ENCODE data around the gene CPLANE2.
A peak's percentile ranks its signal among the peaks of the same experiment; 100 is the strongest.
"Not testable (repeated sequence)": the region's sequence is repeated elsewhere in the genome, so short reads cannot be mapped to it uniquely, and the experiment has no call there.

CPLANE2 gene

DNA sequence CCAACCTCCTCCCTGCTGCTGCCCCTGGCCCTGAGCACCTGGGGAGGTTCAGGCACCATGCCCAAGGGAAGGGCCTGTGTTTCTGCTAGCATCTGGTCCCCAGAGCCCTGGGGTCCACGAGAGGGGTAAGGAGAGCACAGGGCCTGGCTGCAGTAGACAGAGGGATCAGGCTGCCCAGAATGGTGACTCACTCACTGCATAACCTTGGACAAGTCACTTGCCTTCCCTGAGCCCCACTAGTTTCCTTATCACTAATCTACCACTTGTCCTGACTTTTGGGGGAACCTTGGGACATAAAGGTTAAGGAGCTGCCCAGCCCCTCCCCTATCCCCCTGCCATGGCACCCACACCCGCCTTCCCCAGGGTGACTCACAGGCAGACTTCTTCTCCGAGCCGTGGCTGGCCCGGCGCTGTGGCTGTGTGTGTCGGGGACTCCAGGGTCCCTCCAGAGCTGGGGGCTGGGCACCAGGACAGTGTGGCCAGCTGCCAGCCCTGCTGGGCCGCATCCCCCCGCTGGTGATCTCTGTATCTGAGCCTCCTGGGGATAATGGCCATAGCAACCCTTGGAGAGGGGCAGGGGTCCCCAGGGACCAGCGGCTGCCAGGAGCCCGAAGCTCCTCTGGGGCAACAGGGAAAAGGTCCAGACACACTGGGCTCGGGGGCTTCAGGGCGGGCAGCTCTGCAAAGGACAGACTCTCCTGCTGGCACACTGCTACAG, 28.6 kb downstream of the CPLANE2 start:
- no peak for DNase-seq

GRCh38 chr1:16207318-16208269, 29.4 kb downstream of the CPLANE2 start:
- DNase-seq = no peak

DNA sequence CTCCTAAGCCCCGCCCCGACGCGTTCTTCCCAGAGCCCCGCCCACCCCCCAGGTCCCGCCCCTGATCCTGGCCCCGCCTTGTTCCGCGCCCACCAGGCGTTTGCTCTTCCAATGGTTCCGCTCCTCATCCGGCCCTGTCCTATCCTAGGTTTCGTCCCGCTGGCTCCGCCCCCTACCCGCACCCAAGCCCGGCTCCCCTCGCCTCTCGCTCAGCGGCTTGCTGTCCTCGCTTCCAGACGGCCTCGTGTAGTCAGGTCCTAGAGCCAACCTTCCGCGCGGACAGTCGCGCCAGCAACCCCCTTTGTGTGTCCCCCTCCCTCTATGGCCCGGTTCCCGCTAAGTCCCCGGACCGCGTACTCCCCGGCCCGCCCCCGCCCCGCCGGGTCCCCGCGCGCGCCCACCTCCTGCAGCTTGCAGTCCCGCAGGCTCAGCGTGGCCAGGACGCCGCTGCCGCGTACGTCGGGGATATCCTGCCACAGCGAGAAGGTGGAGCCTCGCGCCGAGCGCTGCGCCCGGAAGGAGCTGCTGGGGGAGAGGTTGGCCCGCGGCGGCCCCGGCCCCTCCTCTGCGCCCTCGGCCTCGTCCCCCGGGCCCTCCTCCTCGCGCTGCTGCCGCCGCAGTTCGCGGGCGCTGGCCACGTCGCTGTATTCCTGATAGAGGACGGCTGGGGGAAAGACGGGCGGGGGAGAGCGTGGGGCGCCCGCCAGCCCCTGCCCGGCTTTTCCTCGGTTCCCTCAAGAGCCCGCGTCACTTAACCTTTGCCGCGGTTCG, 30.3 kb downstream of the CPLANE2 start:
- DNase-seq = peak; percentile 89 to 93

GRCh38 chr1:16205891-16206546, 31.0 kb downstream of the CPLANE2 start:
- DNase-seq = no peak

DNA sequence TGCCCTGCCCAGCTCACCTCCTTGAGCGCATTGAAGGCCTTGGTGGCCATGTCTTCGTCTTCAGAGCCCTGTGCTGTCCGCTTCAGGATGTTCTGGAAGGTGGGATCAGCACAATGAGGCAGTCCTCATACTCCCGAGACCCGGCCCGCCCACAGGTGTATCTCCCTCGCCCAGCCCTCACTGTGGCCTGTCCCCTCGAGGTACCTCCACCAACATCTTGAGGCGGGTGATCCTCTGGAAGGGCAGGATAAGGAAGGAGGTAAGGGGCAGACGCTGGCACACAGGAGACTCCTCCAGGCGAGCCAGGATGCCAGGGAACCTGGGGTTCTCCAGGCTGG, 31.7 kb downstream of the CPLANE2 start:
- no peak for DNase-seq

DNA sequence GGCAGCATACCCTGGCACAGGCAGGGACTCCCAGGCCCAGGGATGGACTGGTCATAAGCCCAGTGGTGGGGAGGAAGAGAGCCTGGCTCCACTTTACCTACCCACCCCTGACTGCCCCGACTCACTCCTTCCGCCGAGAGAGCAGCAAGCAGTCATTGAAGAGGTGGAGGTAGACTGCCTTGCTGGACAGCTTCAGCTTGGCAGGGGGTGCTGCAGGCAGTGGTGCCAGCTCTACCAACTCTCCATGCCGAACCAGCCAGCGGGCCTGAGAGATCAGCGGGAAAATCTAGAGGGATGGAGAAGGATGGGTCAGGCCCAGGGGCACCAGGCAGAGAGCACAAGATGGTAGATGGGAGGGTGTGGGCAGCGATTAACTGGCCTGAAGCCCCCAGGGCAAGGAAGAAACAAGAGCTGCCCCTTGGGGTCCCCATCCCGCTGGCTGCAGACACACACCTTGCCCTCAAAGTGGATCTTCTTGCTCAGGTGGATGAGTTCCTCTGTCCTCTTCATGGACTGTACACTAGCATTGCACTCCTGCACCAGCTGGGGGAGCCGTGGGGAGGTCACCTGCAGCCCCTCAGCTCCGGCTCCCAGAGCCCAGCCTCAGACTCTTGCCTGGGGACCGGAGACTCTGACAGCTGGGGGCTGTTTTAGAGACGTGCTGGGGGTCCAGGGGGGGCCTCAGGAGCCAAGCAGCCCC, 32.2 kb downstream of the CPLANE2 start:
- DNase-seq = peak; percentile 13 to 42

GRCh38 chr1:16204216-16204615, 32.8 kb downstream of the CPLANE2 start:
- DNase-seq = no peak

DNA sequence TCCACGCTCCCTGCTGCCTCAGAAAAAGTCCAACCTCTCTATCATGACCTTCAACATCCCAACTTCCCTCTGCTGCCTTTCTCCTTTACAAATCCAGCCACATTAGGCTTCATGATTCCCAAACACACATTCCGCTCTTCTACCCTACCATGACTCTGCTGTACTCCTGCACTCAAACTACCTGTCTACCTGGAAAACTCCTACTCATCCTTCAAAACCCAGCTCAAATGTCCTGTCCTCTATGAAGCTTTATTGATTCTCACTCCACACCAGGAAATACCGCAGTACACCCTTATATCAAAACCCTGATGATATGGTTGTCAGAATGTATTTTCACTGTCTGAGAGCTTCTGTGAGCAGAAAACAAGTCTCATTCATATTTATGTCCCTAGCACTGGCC, 33.4 kb downstream of the CPLANE2 start:
- no peak for DNase-seq

DNA sequence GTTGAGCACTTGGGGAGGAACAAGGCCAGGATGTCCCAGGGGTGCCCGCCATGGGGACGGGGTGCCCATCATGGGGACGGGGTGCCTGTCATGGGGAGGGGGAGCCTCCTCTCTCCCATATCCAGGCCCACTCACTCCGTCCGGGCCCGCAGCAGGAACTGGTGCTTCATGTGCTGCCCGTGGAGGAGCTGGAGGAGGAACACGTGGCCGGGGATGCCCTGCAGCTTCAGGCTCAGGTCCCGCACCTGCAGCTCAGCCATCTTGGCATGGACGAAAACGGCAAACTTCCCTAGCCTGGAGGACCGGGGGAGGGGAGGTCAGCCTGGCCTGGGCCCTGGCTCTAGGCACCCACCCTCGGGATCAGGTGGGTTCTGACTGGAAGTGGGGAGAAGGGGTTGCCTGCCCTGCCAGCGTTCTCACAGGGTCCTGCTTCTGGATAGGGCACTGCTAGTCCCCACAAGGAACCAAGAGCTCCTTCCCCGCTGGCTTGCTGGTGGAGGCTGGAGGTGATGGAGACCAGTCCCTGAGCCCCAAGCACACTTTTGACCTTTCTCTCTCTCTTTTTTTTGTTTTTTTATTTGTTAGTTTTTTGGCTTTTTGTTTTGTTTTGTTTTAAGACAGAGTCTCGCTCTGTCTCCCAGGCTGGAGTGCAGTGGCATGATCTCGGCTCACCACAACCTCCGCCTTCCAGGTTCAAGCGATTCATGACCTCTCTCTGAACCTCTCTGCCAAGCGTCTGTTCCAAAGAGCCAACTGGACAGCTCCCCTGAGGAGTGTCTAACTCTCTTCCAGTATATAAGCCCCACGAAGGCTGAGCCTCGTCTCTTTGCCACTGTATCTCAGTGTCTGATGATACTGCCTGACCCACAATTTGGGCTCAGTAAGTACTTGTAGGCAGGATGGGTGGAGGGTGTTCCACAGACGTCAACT, 34.4 kb downstream of the CPLANE2 start:
- DNase-seq = no peak

DNA sequence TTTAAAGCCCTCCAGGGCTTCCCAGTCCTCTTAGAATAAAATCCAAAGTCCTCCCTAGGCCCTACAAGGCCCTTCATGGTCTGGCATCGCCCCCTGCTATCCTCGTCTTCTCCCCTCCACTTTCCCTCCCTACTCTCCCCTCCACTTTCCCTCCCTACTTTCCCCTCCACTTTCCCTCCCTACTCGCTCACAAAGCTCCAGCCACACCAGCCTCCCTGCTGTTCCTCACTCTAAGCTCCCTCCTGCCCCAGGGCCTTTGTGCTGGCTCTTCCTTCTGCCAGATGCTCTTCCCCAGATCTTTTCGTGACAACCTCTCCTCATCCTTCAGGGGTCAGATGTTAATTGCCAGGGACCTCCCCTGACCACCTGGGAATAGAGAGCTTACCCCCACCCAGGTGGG, 37.3 kb downstream of the CPLANE2 start:
- no peak for DNase-seq

DNA sequence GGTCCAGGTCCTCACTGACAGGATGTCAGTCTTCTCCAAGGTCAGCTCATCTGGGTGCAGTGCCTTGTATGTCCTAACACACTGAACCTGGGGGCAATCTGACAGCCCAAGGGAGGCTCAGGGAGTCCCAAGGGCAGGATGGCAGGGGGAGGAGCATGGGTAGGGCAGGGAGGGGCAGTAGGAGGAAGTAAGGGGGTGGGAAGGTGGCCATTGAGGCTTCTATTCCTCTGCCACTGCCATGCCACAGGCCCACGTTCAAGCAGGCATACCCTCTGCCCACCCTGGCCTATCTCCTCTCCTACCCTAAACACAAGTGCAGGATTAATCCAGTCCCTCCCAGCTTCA, 37.9 kb downstream of the CPLANE2 start:
- no peak for DNase-seq

GRCh38 chr1:16198444-16199156, 38.4 kb downstream of the CPLANE2 start:
- DNase-seq = no peak

GRCh38 chr1:16196874-16197273, 40.1 kb downstream of the CPLANE2 start:
- no peak for DNase-seq

DNA sequence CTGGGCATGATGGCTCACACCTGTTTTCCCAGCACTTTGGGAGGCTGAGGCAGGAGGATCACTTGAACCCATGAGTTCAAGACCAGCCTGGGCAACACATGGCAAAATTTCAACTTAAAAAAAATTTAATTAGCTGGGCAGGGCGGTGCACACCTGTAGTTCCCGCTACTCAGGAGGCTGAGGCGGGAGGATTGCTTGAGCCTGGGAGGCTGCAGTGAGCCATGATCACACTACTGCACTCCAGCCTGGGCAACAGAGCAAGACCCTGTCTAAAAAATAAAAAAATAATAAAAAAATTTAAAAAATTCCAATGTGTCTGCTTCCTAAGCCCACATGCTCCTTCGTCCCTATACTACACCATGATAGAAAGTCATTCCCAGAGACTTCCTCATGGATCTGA, 40.8 kb downstream of the CPLANE2 start:
- DNase-seq = not testable (repeated sequence)

DNA sequence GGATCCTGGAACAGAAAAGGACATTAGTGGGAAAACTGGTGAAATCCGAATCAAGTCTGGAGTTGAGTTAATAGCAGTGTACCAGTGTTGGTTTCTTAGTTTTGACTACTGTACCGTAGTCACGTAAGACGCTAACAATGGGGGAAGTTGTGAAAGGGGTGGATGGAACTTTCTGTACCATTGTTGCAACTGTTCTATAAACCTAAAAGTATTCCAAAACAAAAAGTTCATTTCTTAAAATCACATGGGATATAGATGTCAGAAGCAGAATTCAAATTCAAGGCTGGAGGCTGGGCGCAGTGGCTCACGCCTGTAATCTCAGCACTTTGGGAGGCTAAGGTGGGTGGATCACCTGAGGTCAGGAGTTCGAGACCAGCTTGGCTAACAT, 41.5 kb downstream of the CPLANE2 start:
- DNase-seq = no peak

DNA sequence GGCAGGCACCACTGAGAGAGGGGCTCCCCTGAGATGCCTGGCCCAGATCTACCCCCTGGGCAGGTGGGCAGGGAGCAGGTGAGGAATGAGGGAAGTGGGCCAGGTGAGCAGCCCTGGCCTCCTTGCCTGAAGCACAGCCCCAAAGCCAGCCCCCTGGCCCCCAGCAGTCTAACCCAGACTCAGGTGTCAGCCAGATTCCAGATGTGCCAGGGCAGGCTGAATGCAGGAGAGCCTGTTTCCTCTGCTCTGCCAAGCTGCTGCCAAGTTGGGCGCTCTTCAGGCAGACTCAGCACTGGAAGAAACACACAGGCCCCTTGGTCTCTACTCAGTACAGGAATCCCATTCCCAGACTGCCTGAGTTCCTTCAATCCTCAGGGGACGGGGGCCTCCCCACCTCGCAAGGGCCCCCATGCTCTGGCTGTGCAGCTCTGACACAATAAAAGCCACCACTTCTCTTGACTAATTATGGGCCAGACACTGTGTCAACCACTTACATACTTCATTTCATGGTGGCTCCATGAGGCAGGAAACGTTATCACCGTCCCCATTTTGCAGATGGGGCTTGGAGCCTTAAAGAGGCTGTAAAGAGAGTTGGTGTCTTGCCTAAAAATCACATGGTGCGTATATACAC, 45.0 kb downstream of the CPLANE2 start:
- DNase-seq = no peak

GRCh38 chr1:16191309-16191708, 45.7 kb downstream of the CPLANE2 start:
- DNase-seq = no peak

DNA sequence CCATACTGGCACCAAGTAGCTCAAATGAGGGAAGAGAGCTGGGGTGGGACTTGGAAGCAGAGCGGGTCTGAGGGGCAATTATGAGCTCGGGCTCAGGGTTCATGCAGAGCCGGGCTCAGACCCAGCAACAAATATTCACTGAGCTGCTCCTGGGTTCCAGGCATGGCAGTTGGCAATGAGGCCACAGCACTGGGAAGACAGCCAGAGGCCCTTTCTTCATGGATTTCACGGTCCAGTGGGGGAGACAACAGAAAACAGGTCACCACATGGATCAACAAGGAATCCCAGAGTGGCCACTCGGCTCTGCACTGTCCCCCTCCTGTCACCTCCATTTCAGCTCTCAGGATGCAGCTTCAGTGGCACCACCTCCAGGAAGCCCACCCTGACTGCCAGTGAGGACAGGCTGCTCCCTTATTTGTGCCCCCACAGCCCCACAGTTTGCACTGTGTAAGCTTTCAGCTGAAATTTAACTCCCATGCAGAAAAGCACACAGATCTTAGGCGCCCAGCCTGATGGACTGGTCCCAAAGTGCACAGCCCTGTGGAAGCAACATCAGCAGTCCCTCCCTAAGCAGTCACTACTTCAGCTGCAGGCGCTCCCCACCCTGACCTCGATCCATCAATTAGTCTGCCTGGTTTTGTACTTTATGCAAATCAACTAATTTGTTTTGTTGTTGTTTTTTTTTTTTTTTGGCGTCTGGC, 46.9 kb downstream of the CPLANE2 start:
- no peak for DNase-seq

GRCh38 chr1:16189003-16189402, 48.0 kb downstream of the CPLANE2 start:
- no peak for DNase-seq

Data from NCI-H1930 (cell line).